Upper lobe of left lung (tissue), 6 donors: ENCODE measurements around the gene ELP5. TPM values are rescaled to one million over a fixed set of nuclear protein-coding genes. Genes with fewer than 3 reads are reported as not detected.
A peak's percentile ranks its signal among the peaks of the same experiment; 100 is the strongest.

ENCODE experiments used
- ATAC-seq, 2 donors: fragments of 200-7000 bp; cut with Tn5 transposase; one replicate each; pipeline ENCODE4 v1.9.1; 2022; ENCODE audit warnings: mild to moderate bottlenecking in 2 of 2, moderate library complexity in 2 of 2; ENCODE audit not compliant: low FRiP score in 2 of 2
- DNase-seq, 2 donors: peaks; one replicate each; pipeline ENCODE4 v3.0.0-alpha.2; 2019 to 2020
- H3K27ac ChIP-seq, 4 donors: fragments of 200-600 bp; sonication (generic); one replicate each; pipeline ENCODE4 v1.5.1; 2016 to 2019
- H3K27me3 ChIP-seq, 4 donors: fragments of 200-600 bp; sonication (generic); one replicate each; pipeline ENCODE4 v1.5.1; 2017 to 2019
- H3K36me3 ChIP-seq, 4 donors: fragments of 200-600 bp; sonication (generic); one replicate each; pipeline ENCODE4 v1.5.1; 2016 to 2019
- H3K4me1 ChIP-seq, 4 donors: fragments of 200-600 bp; sonication (generic); one replicate each; pipeline ENCODE4 v1.5.1; 2018 to 2019
- H3K4me3 ChIP-seq, 4 donors: fragments of 200-600 bp; sonication (generic); one replicate each; pipeline ENCODE4 v1.5.1; 2017 to 2019; ENCODE audit warnings: mild to moderate bottlenecking in 2 of 4, moderate library complexity in 1 of 4
- H3K9me3 ChIP-seq, 4 donors: fragments of 200-600 bp; sonication (generic); one replicate each; pipeline ENCODE4 v1.5.1; 2018 to 2019
- CTCF ChIP-seq, 6 experiments: fragments of 450-650 bp in 4 of 6; fragments of 200-600 bp in 2 of 6; sonication (generic) in 2 of 6; IDR thresholded peaks; one replicate each; pipeline ENCODE4 v1.5.1; 2016 to 2019; ENCODE audit warnings: antibody characterized with exemption in 6 of 6
- EP300 ChIP-seq, 4 donors: sonication (generic); formaldehyde crosslinking; IDR thresholded peaks; one replicate each; pipeline ENCODE4 v1.5.1; 2017; ENCODE audit warnings: antibody characterized with exemption in 4 of 4, control low read depth in 2 of 4
- POLR2A ChIP-seq, 4 donors: fragments of 450-650 bp; IDR thresholded peaks; one replicate each; pipeline ENCODE4 v1.5.1; 2016 to 2017; ENCODE audit warnings: antibody characterized with exemption in 4 of 4, mild to moderate bottlenecking in 2 of 4
- POLR2AphosphoS5 ChIP-seq, 2 donors: sonication (generic); formaldehyde crosslinking; IDR thresholded peaks; one replicate each; pipeline ENCODE4 v1.5.1; 2017; ENCODE audit warnings: antibody characterized with exemption in 2 of 2
- WGBS, 2 donors: methylation state at CpG; one replicate each; pipeline ENCODE4 v1.1.5; 2017 to 2018; 5-methylcytosine and 5-hydroxymethylcytosine counted together
- total RNA-seq, 6 donors: library from RNA; depleted of rRNA in 4 of 6; stranded (reverse); fragments of >200 nt in 4 of 6; gene quantifications; one replicate each; pipeline versions ENCODE4 v1.1.0 to v1.2.1, GENCODE V29; 2016 to 2021
- donor health status: DM: no; HTN: no; CAD: no; lungs with moderate emphysema.
- donor health status: DM: no; HTN: yes; CAD: no; lungs with severe emphysema.

The ELP5 gene
- total RNA-seq, 6 donors from 2014 or later, result 5.2 to 36.3 (median 21.0) TPM

DNA sequence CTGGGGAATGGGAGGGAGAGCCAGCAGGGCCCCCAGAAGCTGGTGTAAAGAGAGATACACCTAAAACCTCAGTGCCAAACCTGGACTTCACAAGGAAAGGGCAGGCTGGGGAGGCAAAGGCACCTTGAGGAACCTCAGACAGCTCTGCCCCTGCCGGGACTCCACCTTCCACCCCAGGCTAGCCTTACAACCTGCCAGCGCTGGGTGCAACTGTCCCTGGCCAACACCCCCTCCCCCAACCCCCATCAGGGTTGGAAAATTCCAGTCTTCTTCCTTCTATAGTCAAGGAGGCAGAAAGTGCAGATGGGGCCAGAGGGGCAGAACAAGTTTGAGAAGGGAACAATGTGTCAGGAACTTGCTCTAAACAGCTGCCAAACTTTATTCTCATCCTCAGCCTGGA, 40.2 kb downstream of the ELP5 start:
- peaks cover 24 to 34% (median 25%) of the 10 kb centered on the region in 4 donors for H3K4me1 ChIP-seq
- WGBS, 2 donors, result 82% methylated on average over 2 of the region's 2 CpGs; no CpG with 5 or more reads in 1 of the 2 donors
- no peak for ATAC-seq
- no peaks in the 10 kb centered on the region for H3K9me3 ChIP-seq
- no peak overlapping the region for H3K27ac ChIP-seq
- no peak overlapping the region for H3K4me3 ChIP-seq
- TF ChIP-seq POLR2AphosphoS5 (IDR thresholded peaks at IDR 0.05), result no peak
- no peak for TF ChIP-seq POLR2A (IDR thresholded peaks at IDR 0.05)
- TF ChIP-seq CTCF (IDR thresholded peaks at IDR 0.05), result no peak
- TF ChIP-seq EP300 (IDR thresholded peaks at IDR 0.05), result no peak
- peaks cover 0 to 16% (median 15%) of the 10 kb centered on the region in 4 donors for H3K27me3 ChIP-seq
- DNase-seq, result no peak
- no peaks in the 10 kb centered on the region for H3K36me3 ChIP-seq

DNA sequence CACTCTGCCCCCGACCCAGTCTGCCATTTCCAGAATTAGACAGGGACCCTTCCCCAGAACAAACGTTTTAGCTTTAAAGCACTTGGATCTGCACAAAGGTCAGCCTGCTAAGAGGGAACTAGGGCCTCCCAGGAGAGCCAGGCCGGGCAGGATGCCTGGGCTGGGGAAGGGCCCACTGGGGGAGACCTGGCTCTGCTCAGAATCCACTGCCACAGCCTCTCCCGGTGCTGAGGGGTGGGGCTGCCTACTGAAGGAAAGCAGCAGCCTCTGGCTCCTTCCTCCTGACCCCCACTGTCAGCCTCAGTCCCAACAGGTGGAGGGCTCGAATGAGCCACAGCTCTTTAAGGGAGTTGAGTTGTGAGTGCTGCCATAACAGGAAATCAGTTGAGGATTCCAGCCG, 40.7 kb downstream of the ELP5 start:
- TF ChIP-seq POLR2AphosphoS5 (IDR thresholded peaks at IDR 0.05) (no peak), CTCF (IDR thresholded peaks at IDR 0.05) (no peak), POLR2A (IDR thresholded peaks at IDR 0.05) (no peak), EP300 (IDR thresholded peaks at IDR 0.05) (no peak)
- Histone ChIP-seq H3K4me1 (peaks cover 24 to 34% (median 25%) of the 10 kb centered on the region in 4 donors), H3K9me3 (no peaks in the 10 kb centered on the region), H3K36me3 (no peaks in the 10 kb centered on the region), H3K4me3 (no peak overlapping the region), H3K27me3 (peaks cover 0 to 16% (median 15%) of the 10 kb centered on the region in 4 donors), H3K27ac (no peak overlapping the region)
- ATAC-seq (no peak), DNase-seq (no peak)
- 34 to 38% methylated on average over 6 of the region's 6 CpGs for WGBS, 2 donors

- WGBS, 2 donors, result 74 to 88% methylated on average over 7 to 10 of the region's 11 CpGs
- Histone ChIP-seq H3K36me3 (no peaks in the 10 kb centered on the region), H3K4me1 (peaks cover 24 to 34% (median 25%) of the 10 kb centered on the region in 4 donors), H3K4me3 (no peak overlapping the region), H3K27ac (no peak overlapping the region), H3K9me3 (no peaks in the 10 kb centered on the region), H3K27me3 (peaks cover 0 to 16% (median 15%) of the 10 kb centered on the region in 4 donors)
- DNase-seq (no peak), ATAC-seq (no peak)
- TF ChIP-seq EP300 (IDR thresholded peaks at IDR 0.05) (no peak), POLR2AphosphoS5 (IDR thresholded peaks at IDR 0.05) (no peak), POLR2A (IDR thresholded peaks at IDR 0.05) (no peak), CTCF (IDR thresholded peaks at IDR 0.05) (no peak)
Observed at GRCh38 chr17:7293159-7293558, 41.1 kb downstream of the ELP5 start.

GRCh38 chr17:7293816-7294613, 42.0 kb downstream of the ELP5 start:
- Histone ChIP-seq H3K4me1 (peaks cover 24 to 34% (median 25%) of the 10 kb centered on the region in 4 donors), H3K9me3 (no peaks in the 10 kb centered on the region), H3K27me3 (peaks cover 0 to 16% (median 15%) of the 10 kb centered on the region in 4 donors), H3K36me3 (no peaks in the 10 kb centered on the region), H3K4me3 (peak overlapping the region in 3 of 4 donors; percentile 36 to 46 (median 41)), H3K27ac (no peak overlapping the region)
- no peak for ATAC-seq
- DNase-seq, result peak; percentile 69 to 88
- TF ChIP-seq EP300 (IDR thresholded peaks at IDR 0.05), result no peak
- 9 to 15% methylated on average over 9 to 27 of the region's 75 CpGs for WGBS, 2 donors

DNA sequence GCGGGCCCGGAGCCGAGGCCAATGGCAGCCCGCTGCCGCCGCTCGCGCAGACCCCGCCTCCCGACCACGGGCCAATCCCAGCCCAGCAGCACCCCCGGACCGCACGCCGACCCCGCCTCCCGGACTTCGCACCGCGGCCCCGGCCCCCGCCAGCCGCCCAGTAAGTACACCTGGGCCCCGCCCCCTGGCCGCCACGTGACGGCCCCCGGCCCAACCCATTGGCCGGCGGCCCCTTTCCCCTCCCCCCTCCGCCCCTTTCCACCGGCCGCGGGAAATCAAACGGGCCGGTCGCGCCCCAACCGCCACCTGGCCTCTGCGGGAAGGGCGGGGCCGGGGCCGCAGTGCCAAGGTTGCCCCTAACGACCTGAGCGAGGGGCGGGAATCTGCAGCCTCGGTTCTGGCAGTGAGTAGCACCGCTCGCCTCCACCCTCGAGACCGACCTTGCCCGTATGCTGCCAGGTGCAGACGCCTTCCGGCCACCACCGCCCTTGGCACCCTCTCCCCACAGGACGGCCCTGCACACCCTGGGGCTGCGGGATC, 42.7 kb downstream of the ELP5 start, which contains the start of gene YBX2:
Gene YBX2, minus strand, starts transcription at position 26 of the 540 bp plus-strand sequence. CDS start 139 bp downstream, outside the sequence.
- peak within 1 kb of the TSS in 3 of 4 donors; percentile 36 to 46 (median 41) for H3K4me3 ChIP-seq
- 0 to 2% methylated on average over 12 to 14 of the region's 57 CpGs for WGBS, 2 donors

More for the DNA sequence above, 42.7 kb downstream of the ELP5 start, which contains the start of gene YBX2:
- Histone ChIP-seq H3K27me3 (peaks cover 0 to 16% (median 15%) of the 10 kb centered on the region in 4 donors), H3K4me1 (peaks cover 24 to 34% (median 25%) of the 10 kb centered on the region in 4 donors), H3K27ac (no peak within 1 kb of the TSS), H3K36me3 (no peaks in the 10 kb centered on the region), H3K9me3 (no peaks in the 10 kb centered on the region)
- DNase-seq, result peak; percentile 72 to 93
- TF ChIP-seq POLR2A (IDR thresholded peaks at IDR 0.05), result no peak
- TF ChIP-seq EP300 (IDR thresholded peaks at IDR 0.05), result no peak
- no peak for TF ChIP-seq CTCF (IDR thresholded peaks at IDR 0.05)
- no peak for TF ChIP-seq POLR2AphosphoS5 (IDR thresholded peaks at IDR 0.05)
- peak in 1 of 2 donors; percentile 31 for ATAC-seq
